Measurements from ENCODE around the gene ERCC4. TPM values are rescaled to one million over a fixed set of nuclear protein-coding genes. Genes with fewer than 3 reads are reported as not detected.

ERCC4 gene
- polyA plus RNA-seq, 1 of the 3 experiments (the other 2 are of a cell fraction): 1.8 TPM

DNA sequence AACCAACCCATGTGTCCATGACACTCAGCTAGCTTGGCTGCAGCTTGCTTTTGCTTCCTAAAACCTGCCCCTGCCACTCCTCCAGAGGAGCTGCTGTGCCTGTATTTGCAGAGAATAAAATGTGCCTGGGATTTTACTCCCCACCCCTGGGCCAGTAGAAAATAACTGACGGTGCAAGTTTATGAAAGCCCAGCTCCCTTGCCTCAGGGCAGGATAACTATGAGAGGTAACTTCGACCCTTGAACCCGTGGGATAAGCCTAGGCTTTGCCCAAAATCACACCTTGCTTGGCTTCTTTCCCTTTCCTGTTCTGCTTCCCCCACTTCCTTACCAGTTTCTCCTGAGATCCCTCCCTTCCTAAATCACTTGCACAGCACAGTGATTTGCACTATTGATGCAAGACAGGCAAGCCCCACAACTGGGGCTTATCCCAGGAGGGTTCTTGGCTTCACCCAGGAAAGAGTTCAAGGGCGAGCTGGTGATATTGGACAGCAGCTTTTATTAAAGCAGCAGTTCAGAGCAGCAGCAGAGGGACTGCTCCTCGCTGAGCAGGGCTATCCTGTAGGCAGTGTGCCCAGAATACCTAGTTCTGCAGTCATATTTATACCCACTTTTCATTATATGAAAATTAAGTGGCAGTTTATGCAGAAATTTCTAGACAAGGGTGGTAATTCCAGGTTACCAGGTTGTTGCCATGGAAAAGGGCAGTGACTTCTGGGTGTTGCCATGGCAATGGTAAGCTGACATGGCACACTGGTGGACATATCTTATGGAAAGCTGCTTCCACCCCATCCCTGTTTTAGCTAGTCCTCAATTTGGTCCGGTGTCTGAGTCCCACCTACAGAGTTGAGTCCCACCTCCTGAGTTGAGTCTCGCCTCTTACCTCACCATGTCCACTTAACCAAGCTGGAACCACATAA lies 6.3 kb upstream of the ERCC4 start:
- TF ChIP-seq, protein P1, sequence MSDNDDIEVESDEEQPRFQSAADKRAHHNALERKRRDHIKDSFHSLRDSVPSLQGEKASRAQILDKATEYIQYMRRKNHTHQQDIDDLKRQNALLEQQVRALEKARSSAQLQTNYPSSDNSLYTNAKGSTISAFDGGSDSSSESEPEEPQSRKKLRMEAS (IDR thresholded peaks at IDR 0.05; ENCODE audit: low read depth): no peak
- TF ChIP-seq RCOR1 (IDR thresholded peaks at IDR 0.05; ENCODE audit: low read length): no peak
- no peak for TF ChIP-seq FOSL2 (IDR thresholded peaks at IDR 0.05; ENCODE audit: borderline replicate concordance, low read depth)
- TF ChIP-seq ELF1 (IDR thresholded peaks at IDR 0.05): no peak
- no peak for TF ChIP-seq EZH2phosphoT487 (IDR thresholded peaks at IDR 0.05; ENCODE audit: borderline replicate concordance, low read depth)
- TF ChIP-seq FOXJ3 (CRISPR knock-in tag; IDR thresholded peaks at IDR 0.05): no peak
- H3K36me3 ChIP-seq (replicated peaks in 1 of 2; ENCODE audit: control insufficient read depth in 1 of 2, insufficient read depth in 2 of 2, low read length in 1 of 2): no peaks in the 10 kb centered on the region
- ChIA-PET CTCF (interaction anchor here (1.5 kb wide), 1 partner anchor 56 kb away, joined by 3 read pairs; no protein-coding TSS in a partner anchor), POLR2A (no interaction called here)
- 10% methylated on average over 7 of the region's 7 CpGs for WGBS (ENCODE audit: low lambda C conversion rate)
- H2AFZ ChIP-seq (ENCODE audit: low read depth): no peak overlapping the region
- H3K27ac ChIP-seq (ENCODE audit: low read depth in 2 of 2, low read length in 1 of 2): no peak overlapping the region
- H4K20me1 ChIP-seq (ENCODE audit: insufficient read depth): no peaks in the 10 kb centered on the region
- no peaks in the 10 kb centered on the region for H3K4me1 ChIP-seq (ENCODE audit: control insufficient read depth in 1 of 2, insufficient read depth in 2 of 2, low read depth in 1 of 2, low read length in 1 of 2)
- no peaks in the 10 kb centered on the region for H3K9me2 ChIP-seq
- peaks cover 12% of the 10 kb centered on the region; the same call in 1 of the 2 replicates for H3K27me3 ChIP-seq (ENCODE audit: insufficient read depth)
- no peak overlapping the region for H3K9ac ChIP-seq
- H3K4me2 ChIP-seq: no peak overlapping the region
- H3K4me3 ChIP-seq (ENCODE audit: low read depth in 2 of 2, low read length in 1 of 2): no peak overlapping the region
- no peaks in the 10 kb centered on the region for H3K9me3 ChIP-seq
- no peaks in the 10 kb centered on the region for H3K79me2 ChIP-seq (ENCODE audit: insufficient read depth)
- no peaks in the 10 kb centered on the region for H3F3A ChIP-seq (replicated peaks; ENCODE audit: insufficient read depth)
- no peak for DNase-seq

GRCh38 chr16:13915033-13915635 lies 4.8 kb upstream of the ERCC4 start:
- 52% methylated on average over 10 of the region's 10 CpGs for WGBS (ENCODE audit: low lambda C conversion rate)
- CTCF ChIA-PET: no interaction called here
- TF ChIP-seq CHD2 (IDR thresholded peaks at IDR 0.05; ENCODE audit: low read length, partially characterized antibody): no peak
- no peak for TF ChIP-seq SIN3A (IDR thresholded peaks at IDR 0.05; ENCODE audit: borderline replicate concordance, low read depth, low read length)
- no peak for TF ChIP-seq RXRA (IDR thresholded peaks at IDR 0.05; ENCODE audit: borderline replicate concordance, low read depth)
- TF ChIP-seq, protein P2, sequence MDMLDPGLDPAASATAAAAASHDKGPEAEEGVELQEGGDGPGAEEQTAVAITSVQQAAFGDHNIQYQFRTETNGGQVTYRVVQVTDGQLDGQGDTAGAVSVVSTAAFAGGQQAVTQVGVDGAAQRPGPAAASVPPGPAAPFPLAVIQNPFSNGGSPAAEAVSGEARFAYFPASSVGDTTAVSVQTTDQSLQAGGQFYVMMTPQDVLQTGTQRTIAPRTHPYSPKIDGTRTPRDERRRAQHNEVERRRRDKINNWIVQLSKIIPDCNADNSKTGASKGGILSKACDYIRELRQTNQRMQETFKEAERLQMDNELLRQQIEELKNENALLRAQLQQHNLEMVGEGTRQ (IDR thresholded peaks at IDR 0.05; ENCODE audit: borderline replicate concordance, low read depth, low read length): no peak
- no peak for TF ChIP-seq EP300 (IDR thresholded peaks at IDR 0.05; ENCODE audit: borderline replicate concordance in 1 of 2, low read depth in 1 of 2, low read length in 1 of 2)
- TF ChIP-seq ELF1 (IDR thresholded peaks at IDR 0.05): no peak
- no peak for TF ChIP-seq GATA2 (CRISPR knock-in tag; IDR thresholded peaks at IDR 0.05)
- TF ChIP-seq RCOR1 (IDR thresholded peaks at IDR 0.05; ENCODE audit: low read length): no peak
- no peak for TF ChIP-seq TEAD4 (IDR thresholded peaks at IDR 0.05; ENCODE audit: borderline replicate concordance, insufficient read depth)
- no peak for TF ChIP-seq NFIC (IDR thresholded peaks at IDR 0.05; ENCODE audit: borderline replicate concordance)
- TF ChIP-seq EZH2phosphoT487 (IDR thresholded peaks at IDR 0.05; ENCODE audit: borderline replicate concordance, low read depth): no peak
- no peak for TF ChIP-seq NRF1 (IDR thresholded peaks at IDR 0.05; ENCODE audit: low read depth, low read length)
- TF ChIP-seq MXI1 (IDR thresholded peaks at IDR 0.05; ENCODE audit: low read depth, low read length): no peak
- no peak for TF ChIP-seq TCF12 (IDR thresholded peaks at IDR 0.05)
- TF ChIP-seq YY1 (IDR thresholded peaks at IDR 0.05; ENCODE audit: low read depth): no peak
- TF ChIP-seq, protein P3, sequence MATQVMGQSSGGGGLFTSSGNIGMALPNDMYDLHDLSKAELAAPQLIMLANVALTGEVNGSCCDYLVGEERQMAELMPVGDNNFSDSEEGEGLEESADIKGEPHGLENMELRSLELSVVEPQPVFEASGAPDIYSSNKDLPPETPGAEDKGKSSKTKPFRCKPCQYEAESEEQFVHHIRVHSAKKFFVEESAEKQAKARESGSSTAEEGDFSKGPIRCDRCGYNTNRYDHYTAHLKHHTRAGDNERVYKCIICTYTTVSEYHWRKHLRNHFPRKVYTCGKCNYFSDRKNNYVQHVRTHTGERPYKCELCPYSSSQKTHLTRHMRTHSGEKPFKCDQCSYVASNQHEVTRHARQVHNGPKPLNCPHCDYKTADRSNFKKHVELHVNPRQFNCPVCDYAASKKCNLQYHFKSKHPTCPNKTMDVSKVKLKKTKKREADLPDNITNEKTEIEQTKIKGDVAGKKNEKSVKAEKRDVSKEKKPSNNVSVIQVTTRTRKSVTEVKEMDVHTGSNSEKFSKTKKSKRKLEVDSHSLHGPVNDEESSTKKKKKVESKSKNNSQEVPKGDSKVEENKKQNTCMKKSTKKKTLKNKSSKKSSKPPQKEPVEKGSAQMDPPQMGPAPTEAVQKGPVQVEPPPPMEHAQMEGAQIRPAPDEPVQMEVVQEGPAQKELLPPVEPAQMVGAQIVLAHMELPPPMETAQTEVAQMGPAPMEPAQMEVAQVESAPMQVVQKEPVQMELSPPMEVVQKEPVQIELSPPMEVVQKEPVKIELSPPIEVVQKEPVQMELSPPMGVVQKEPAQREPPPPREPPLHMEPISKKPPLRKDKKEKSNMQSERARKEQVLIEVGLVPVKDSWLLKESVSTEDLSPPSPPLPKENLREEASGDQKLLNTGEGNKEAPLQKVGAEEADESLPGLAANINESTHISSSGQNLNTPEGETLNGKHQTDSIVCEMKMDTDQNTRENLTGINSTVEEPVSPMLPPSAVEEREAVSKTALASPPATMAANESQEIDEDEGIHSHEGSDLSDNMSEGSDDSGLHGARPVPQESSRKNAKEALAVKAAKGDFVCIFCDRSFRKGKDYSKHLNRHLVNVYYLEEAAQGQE (IDR thresholded peaks at IDR 0.05; ENCODE audit: low read depth, low read length): no peak
- TF ChIP-seq FOSL2 (IDR thresholded peaks at IDR 0.05; ENCODE audit: borderline replicate concordance, low read depth): no peak
- TF ChIP-seq, protein P4, sequence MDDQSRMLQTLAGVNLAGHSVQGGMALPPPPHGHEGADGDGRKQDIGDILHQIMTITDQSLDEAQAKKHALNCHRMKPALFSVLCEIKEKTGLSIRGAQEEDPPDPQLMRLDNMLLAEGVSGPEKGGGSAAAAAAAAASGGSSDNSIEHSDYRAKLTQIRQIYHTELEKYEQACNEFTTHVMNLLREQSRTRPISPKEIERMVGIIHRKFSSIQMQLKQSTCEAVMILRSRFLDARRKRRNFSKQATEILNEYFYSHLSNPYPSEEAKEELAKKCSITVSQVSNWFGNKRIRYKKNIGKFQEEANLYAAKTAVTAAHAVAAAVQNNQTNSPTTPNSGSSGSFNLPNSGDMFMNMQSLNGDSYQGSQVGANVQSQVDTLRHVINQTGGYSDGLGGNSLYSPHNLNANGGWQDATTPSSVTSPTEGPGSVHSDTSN (IDR thresholded peaks at IDR 0.05): no peak

More at GRCh38 chr16:13915033-13915635, 4.8 kb upstream of the ERCC4 start:
- Histone ChIP-seq H3K4me3 (ENCODE audit: low read depth in 2 of 2, low read length in 1 of 2) (no peak overlapping the region), H3K36me3 (replicated peaks in 1 of 2; ENCODE audit: control insufficient read depth in 1 of 2, insufficient read depth in 2 of 2, low read length in 1 of 2) (no peaks in the 10 kb centered on the region), H3K27ac (ENCODE audit: low read depth in 2 of 2, low read length in 1 of 2) (no peak overlapping the region), H3K9me2 (no peaks in the 10 kb centered on the region), H3K27me3 (ENCODE audit: insufficient read depth) (peaks cover 9% of the 10 kb centered on the region; the same call in 1 of the 2 replicates), H3K9ac (no peak overlapping the region), H4K20me1 (ENCODE audit: insufficient read depth) (no peaks in the 10 kb centered on the region), H2AFZ (ENCODE audit: low read depth) (no peak overlapping the region), H3K79me2 (ENCODE audit: insufficient read depth) (peaks cover under 1% of the 10 kb centered on the region; the same call in 1 of the 2 replicates), H3K4me2 (no peak overlapping the region), H3K9me3 (no peaks in the 10 kb centered on the region), H3F3A (replicated peaks; ENCODE audit: insufficient read depth) (peaks cover 7% of the 10 kb centered on the region), H3K4me1 (ENCODE audit: control insufficient read depth in 1 of 2, insufficient read depth in 2 of 2, low read depth in 1 of 2, low read length in 1 of 2) (peaks cover 0 to 2% of the 10 kb centered on the region in 2 experiments; a peak in 1 of 4 replicates)
- DNase-seq: no peak
- POLR2A ChIA-PET: no interaction called here

Measured in SK-N-SH (cell line).